ENCODE measurements around the gene MLPH.

MLPH gene

GRCh38 chr2:237581751-237582746 is 95.0 kb downstream of the MLPH start:
- peaks cover 10% of the 10 kb centered on the region for H3K4me1 ChIP-seq (ENCODE audit: control insufficient read depth, insufficient read depth, low read length)
- no peak overlapping the region for H3K4me3 ChIP-seq (ENCODE audit: insufficient read depth, low read depth, low read length)
- no peak overlapping the region for H3K27ac ChIP-seq (ENCODE audit: insufficient read depth, low read depth, low read length, poor library complexity, severe bottlenecking)
- WGBS, 2 experiments, result 41 to 43% methylated on average over 25 of the region's 25 CpGs
- no peaks in the 10 kb centered on the region for H3K9me3 ChIP-seq (ENCODE audit: control insufficient read depth, low read length)
- no peaks in the 10 kb centered on the region for H3K27me3 ChIP-seq (ENCODE audit: control insufficient read depth, insufficient read depth, low read length, poor library complexity, severe bottlenecking)
- H3K36me3 ChIP-seq (ENCODE audit: control insufficient read depth, insufficient read depth, low read length), result no peaks in the 10 kb centered on the region

- no peaks in the 10 kb centered on the region for H3K36me3 ChIP-seq (ENCODE audit: control insufficient read depth, insufficient read depth, low read length)
- H3K9me3 ChIP-seq (ENCODE audit: control insufficient read depth, low read length), result no peaks in the 10 kb centered on the region
- H3K27ac ChIP-seq (ENCODE audit: insufficient read depth, low read depth, low read length, poor library complexity, severe bottlenecking), result no peak overlapping the region
- H3K27me3 ChIP-seq (ENCODE audit: control insufficient read depth, insufficient read depth, low read length, poor library complexity, severe bottlenecking), result no peaks in the 10 kb centered on the region
- H3K4me1 ChIP-seq (ENCODE audit: control insufficient read depth, insufficient read depth, low read length), result peaks cover 10% of the 10 kb centered on the region
- no peak overlapping the region for H3K4me3 ChIP-seq (ENCODE audit: insufficient read depth, low read depth, low read length)
- 72 to 76% methylated on average over 17 to 19 of the region's 19 CpGs for WGBS, 2 experiments
Observed at GRCh38 chr2:237583385-237584295, 96.6 kb downstream of the MLPH start.

- Histone ChIP-seq H3K4me3 (ENCODE audit: insufficient read depth, low read depth, low read length) (no peak overlapping the region), H3K36me3 (ENCODE audit: control insufficient read depth, insufficient read depth, low read length) (no peaks in the 10 kb centered on the region), H3K27ac (ENCODE audit: insufficient read depth, low read depth, low read length, poor library complexity, severe bottlenecking) (no peak overlapping the region), H3K9me3 (ENCODE audit: control insufficient read depth, low read length) (no peaks in the 10 kb centered on the region), H3K4me1 (ENCODE audit: control insufficient read depth, insufficient read depth, low read length) (peaks cover 10% of the 10 kb centered on the region), H3K27me3 (ENCODE audit: control insufficient read depth, insufficient read depth, low read length, poor library complexity, severe bottlenecking) (no peaks in the 10 kb centered on the region)
- 89 to 90% methylated on average over 15 of the region's 15 CpGs for WGBS, 2 experiments
Observed at GRCh38 chr2:237585590-237586221, 98.7 kb downstream of the MLPH start.

- WGBS, 2 experiments, result 93 to 94% methylated on average over 8 to 9 of the region's 9 CpGs
- Histone ChIP-seq H3K27ac (ENCODE audit: insufficient read depth, low read depth, low read length, poor library complexity, severe bottlenecking) (no peak overlapping the region), H3K4me1 (ENCODE audit: control insufficient read depth, insufficient read depth, low read length) (peaks cover 6% of the 10 kb centered on the region), H3K36me3 (ENCODE audit: control insufficient read depth, insufficient read depth, low read length) (no peaks in the 10 kb centered on the region), H3K27me3 (ENCODE audit: control insufficient read depth, insufficient read depth, low read length, poor library complexity, severe bottlenecking) (no peaks in the 10 kb centered on the region), H3K9me3 (ENCODE audit: control insufficient read depth, low read length) (no peaks in the 10 kb centered on the region), H3K4me3 (ENCODE audit: insufficient read depth, low read depth, low read length) (no peak overlapping the region)
Observed at GRCh38 chr2:237588044-237588696, 101.1 kb downstream of the MLPH start.

- 84% methylated on average over 16 of the region's 16 CpGs for WGBS, 2 experiments
- no peaks in the 10 kb centered on the region for H3K36me3 ChIP-seq (ENCODE audit: control insufficient read depth, insufficient read depth, low read length)
- peaks cover 19% of the 10 kb centered on the region for H3K4me1 ChIP-seq (ENCODE audit: control insufficient read depth, insufficient read depth, low read length)
- H3K27me3 ChIP-seq (ENCODE audit: control insufficient read depth, insufficient read depth, low read length, poor library complexity, severe bottlenecking), result no peaks in the 10 kb centered on the region
- no peaks in the 10 kb centered on the region for H3K9me3 ChIP-seq (ENCODE audit: control insufficient read depth, low read length)
- no peak within 1 kb of the TSS for H3K27ac ChIP-seq (ENCODE audit: insufficient read depth, low read depth, low read length, poor library complexity, severe bottlenecking)
- no peak within 1 kb of the TSS for H3K4me3 ChIP-seq (ENCODE audit: insufficient read depth, low read depth, low read length)
Observed at GRCh38 chr2:237590272-237591140, 103.5 kb downstream of the MLPH start, which contains the start of gene RAB17. RAB17 (minus strand) TSS chr2:237590734; CDS start chr2:237586154, 4,580 bp downstream.

- 86 to 87% methylated on average over 19 of the region's 19 CpGs for WGBS, 2 experiments
Observed at GRCh38 chr2:237591141-237591881, 104.3 kb downstream of the MLPH start.

GRCh38 chr2:237592425-237592980 is 105.5 kb downstream of the MLPH start:
- no peak overlapping the region for H3K27ac ChIP-seq (ENCODE audit: insufficient read depth, low read depth, low read length, poor library complexity, severe bottlenecking)
- peaks cover 20% of the 10 kb centered on the region for H3K4me1 ChIP-seq (ENCODE audit: control insufficient read depth, insufficient read depth, low read length)
- no peaks in the 10 kb centered on the region for H3K27me3 ChIP-seq (ENCODE audit: control insufficient read depth, insufficient read depth, low read length, poor library complexity, severe bottlenecking)
- 94 to 95% methylated on average over 18 of the region's 18 CpGs for WGBS, 2 experiments
- no peak overlapping the region for H3K4me3 ChIP-seq (ENCODE audit: insufficient read depth, low read depth, low read length)
- H3K36me3 ChIP-seq (ENCODE audit: control insufficient read depth, insufficient read depth, low read length), result no peaks in the 10 kb centered on the region
- H3K9me3 ChIP-seq (ENCODE audit: control insufficient read depth, low read length), result no peaks in the 10 kb centered on the region

More at GRCh38 chr2:237591141-237591881, 104.3 kb downstream of the MLPH start:
- H3K36me3 ChIP-seq (ENCODE audit: control insufficient read depth, insufficient read depth, low read length), result no peaks in the 10 kb centered on the region
- no peaks in the 10 kb centered on the region for H3K27me3 ChIP-seq (ENCODE audit: control insufficient read depth, insufficient read depth, low read length, poor library complexity, severe bottlenecking)
- no peaks in the 10 kb centered on the region for H3K9me3 ChIP-seq (ENCODE audit: control insufficient read depth, low read length)
- no peak overlapping the region for H3K27ac ChIP-seq (ENCODE audit: insufficient read depth, low read depth, low read length, poor library complexity, severe bottlenecking)
- H3K4me1 ChIP-seq (ENCODE audit: control insufficient read depth, insufficient read depth, low read length), result peaks cover 20% of the 10 kb centered on the region
- no peak overlapping the region for H3K4me3 ChIP-seq (ENCODE audit: insufficient read depth, low read depth, low read length)

GRCh38 chr2:237593036-237593435 is 106.0 kb downstream of the MLPH start:
- H3K4me1 ChIP-seq (ENCODE audit: control insufficient read depth, insufficient read depth, low read length), result peaks cover 20% of the 10 kb centered on the region
- H3K4me3 ChIP-seq (ENCODE audit: insufficient read depth, low read depth, low read length), result no peak overlapping the region
- 93 to 94% methylated on average over 10 of the region's 10 CpGs for WGBS, 2 experiments
- no peak overlapping the region for H3K27ac ChIP-seq (ENCODE audit: insufficient read depth, low read depth, low read length, poor library complexity, severe bottlenecking)
- no peaks in the 10 kb centered on the region for H3K9me3 ChIP-seq (ENCODE audit: control insufficient read depth, low read length)
- no peaks in the 10 kb centered on the region for H3K36me3 ChIP-seq (ENCODE audit: control insufficient read depth, insufficient read depth, low read length)
- H3K27me3 ChIP-seq (ENCODE audit: control insufficient read depth, insufficient read depth, low read length, poor library complexity, severe bottlenecking), result no peaks in the 10 kb centered on the region

All from ectodermal cell (in vitro differentiated cells).